ENCODE results near the gene SLX4IP. TPM values are rescaled to one million over a fixed set of nuclear protein-coding genes. Genes with fewer than 3 reads are reported as not detected.

SLX4IP gene
- total RNA-seq, 1 experiment from 2014 or later, result 7.4 TPM

GRCh38 chr20:10497283-10497682, 62.2 kb downstream of the SLX4IP start:
- no peak for TF ChIP-seq FOXK1 (CRISPR knock-in tag; IDR thresholded peaks at IDR 0.05)
- TF ChIP-seq E2F5 (CRISPR knock-in tag; IDR thresholded peaks at IDR 0.05), result no peak
- no peak for TF ChIP-seq SOX15 (CRISPR knock-in tag; IDR thresholded peaks at IDR 0.05)
- no peak for TF ChIP-seq CREM (CRISPR knock-in tag; IDR thresholded peaks at IDR 0.05)
- no peak for TF ChIP-seq MAX (CRISPR knock-in tag; IDR thresholded peaks at IDR 0.05)
- TF ChIP-seq NR1H2 (CRISPR knock-in tag; IDR thresholded peaks at IDR 0.05), result no peak
- no peak for TF ChIP-seq GRHL2 (CRISPR knock-in tag; IDR thresholded peaks at IDR 0.05; ENCODE audit: insufficient replicate concordance, severe bottlenecking)
- no peak for TF ChIP-seq HMGA2 (CRISPR knock-in tag; IDR thresholded peaks at IDR 0.05)
- TF ChIP-seq ZNF263 (CRISPR knock-in tag; IDR thresholded peaks at IDR 0.05; ENCODE audit: low read depth), result no peak
- TF ChIP-seq MLX (CRISPR knock-in tag; IDR thresholded peaks at IDR 0.05), result no peak
- TF ChIP-seq NR2C2 (CRISPR knock-in tag; IDR thresholded peaks at IDR 0.05), result no peak
- no peak for TF ChIP-seq ZMAT4 (CRISPR knock-in tag; IDR thresholded peaks at IDR 0.05)
- no peak for TF ChIP-seq ATF1 (CRISPR knock-in tag; IDR thresholded peaks at IDR 0.05)
- no peak for TF ChIP-seq TCF7 (CRISPR knock-in tag; IDR thresholded peaks at IDR 0.05; ENCODE audit: low read depth)
- TF ChIP-seq MYBL2 (CRISPR knock-in tag; IDR thresholded peaks at IDR 0.05), result no peak
- no peak for TF ChIP-seq CDX4 (CRISPR knock-in tag; IDR thresholded peaks at IDR 0.05; ENCODE audit: borderline replicate concordance)
- no peak for TF ChIP-seq KAT7 (CRISPR knock-in tag; IDR thresholded peaks at IDR 0.05; ENCODE audit: borderline replicate concordance)
- Mint-ChIP-seq H3K36me3 (peaks cover 4% of the 10 kb centered on the region; the same call in 1 of the 2 replicates), H3K27me3 (ENCODE audit: low read depth) (no peaks in the 10 kb centered on the region), H3K4me1 (peaks cover 33% of the 10 kb centered on the region), H3K27ac (no peak overlapping the region), H3K9me3 (peaks cover 5% of the 10 kb centered on the region), H3K4me3 (no peak overlapping the region)
- DNase-seq (ENCODE audit: low spot score) (no peak), ATAC-seq (no peak)
- CTCF ChIA-PET, result interaction anchor here (1.3 kb wide), 1 partner anchor 19 kb away, joined by 3 read pairs; no protein-coding TSS in a partner anchor
- POLR2A ChIA-PET, result no interaction called here

- ChIA-PET CTCF (interaction anchor here (1.3 kb wide), 1 partner anchor 19 kb away, joined by 3 read pairs; no protein-coding TSS in a partner anchor), POLR2A (no interaction called here)
- Mint-ChIP-seq H3K4me1 (peaks cover 37% of the 10 kb centered on the region), H3K9me3 (peaks cover 3% of the 10 kb centered on the region), H3K27ac (no peak overlapping the region), H3K4me3 (no peak overlapping the region), H3K36me3 (peaks cover 3% of the 10 kb centered on the region; the same call in 1 of the 2 replicates), H3K27me3 (ENCODE audit: low read depth) (no peaks in the 10 kb centered on the region)
- DNase-seq (ENCODE audit: low spot score) (no peak), ATAC-seq (no peak)
- TF ChIP-seq SOX15 (CRISPR knock-in tag; IDR thresholded peaks at IDR 0.05) (no peak), AR (CRISPR knock-in tag; IDR thresholded peaks at IDR 0.05) (no peak), FOXP4 (CRISPR knock-in tag; IDR thresholded peaks at IDR 0.05) (no peak), TEAD4 (CRISPR knock-in tag; IDR thresholded peaks at IDR 0.05) (no peak), ESRRA (CRISPR knock-in tag; IDR thresholded peaks at IDR 0.05; ENCODE audit: borderline replicate concordance) (no peak), ZSCAN18 (CRISPR knock-in tag; IDR thresholded peaks at IDR 0.05) (no peak), OVOL2 (CRISPR knock-in tag; IDR thresholded peaks at IDR 0.05; ENCODE audit: borderline replicate concordance) (no peak), CREM (CRISPR knock-in tag; IDR thresholded peaks at IDR 0.05) (no peak), ZNF281 (CRISPR knock-in tag; IDR thresholded peaks at IDR 0.05) (no peak)
These were observed 62.7 kb downstream of the SLX4IP start for GRCh38 chr20:10497791-10498190.

Measured in WTC11 (cell line).